Astrocyte (in vitro differentiated cells and primary cell): ENCODE results near the gene MYOZ3. TPM values are rescaled to one million over a fixed set of nuclear protein-coding genes. Genes with fewer than 3 reads are reported as not detected.
A peak's percentile ranks its signal among the peaks of the same experiment; 100 is the strongest.

Experiments used
- DNase-seq: peaks from one replicate; pipeline ENCODE4 v3.0.0-alpha.2; 2010; ENCODE audit warnings: low read depth
- FAIRE-seq: peaks from 2 replicates; lab custom pipeline; 2011; peaks lifted over from hg19 to GRCh38; lab: Jason Lieb, UNC
- H2AFZ ChIP-seq: 2 replicates; pipeline ENCODE4 v1.6.0; 2012; ENCODE audit warnings: low read depth, low read length, inconsistent platforms
- H3K27ac ChIP-seq: 2 replicates; pipeline ENCODE4 v1.5.1; 2011; ENCODE audit warnings: low read depth, low read length, inconsistent platforms
- H3K27me3 ChIP-seq: 2 replicates; pipeline ENCODE4 v1.6.0; 2011; ENCODE audit warnings: low read length, inconsistent platforms; ENCODE audit not compliant: insufficient read depth
- H3K36me3 ChIP-seq: 2 replicates; pipeline ENCODE4 v1.5.1; 2011; ENCODE audit warnings: low read length, inconsistent platforms; ENCODE audit not compliant: insufficient read depth
- H3K4me1 ChIP-seq: 2 replicates; pipeline ENCODE4 v1.5.1; 2011; ENCODE audit warnings: low read length, inconsistent platforms; ENCODE audit not compliant: insufficient read depth
- H3K4me2 ChIP-seq: 2 replicates; pipeline ENCODE4 v1.6.0; 2012; ENCODE audit warnings: low read length, inconsistent platforms
- H3K4me3 ChIP-seq: 2 replicates; pipeline ENCODE4 v1.5.1; 2011; ENCODE audit warnings: low read depth, mild to moderate bottlenecking, low read length, inconsistent platforms; ENCODE audit not compliant: insufficient read depth
- H3K79me2 ChIP-seq: 2 replicates; pipeline ENCODE4 v1.6.0; 2012; ENCODE audit warnings: mild to moderate bottlenecking, low read length, inconsistent platforms; ENCODE audit not compliant: insufficient read depth
- H3K9ac ChIP-seq: 2 replicates; pipeline ENCODE4 v1.6.0; 2012; ENCODE audit warnings: mild to moderate bottlenecking, low read length, inconsistent platforms
- H3K9me3 ChIP-seq: 2 replicates; pipeline ENCODE4 v1.5.1; 2012; ENCODE audit warnings: low read depth, mild to moderate bottlenecking, low read length, inconsistent platforms; ENCODE audit not compliant: insufficient read depth
- H4K20me1 ChIP-seq: 2 replicates; pipeline ENCODE4 v1.6.0; 2012; ENCODE audit warnings: low read length, inconsistent platforms; ENCODE audit not compliant: insufficient read depth
- H3K27ac Mint-ChIP-seq: one replicate; pipeline ENCODE4 v1.8.0; 2021; ENCODE audit warnings: mild to moderate bottlenecking, mixed read lengths; ENCODE audit not compliant: unreplicated experiment
- H3K27me3 Mint-ChIP-seq: one replicate; pipeline ENCODE4 v1.8.0; 2021; ENCODE audit warnings: low read depth, mixed read lengths; ENCODE audit not compliant: unreplicated experiment
- H3K36me3 Mint-ChIP-seq: one replicate; pipeline ENCODE4 v1.8.0; 2021; ENCODE audit warnings: low read depth, mixed read lengths; ENCODE audit not compliant: unreplicated experiment
- H3K4me1 Mint-ChIP-seq: one replicate; pipeline ENCODE4 v1.8.0; 2021; ENCODE audit warnings: low read depth, mixed read lengths; ENCODE audit not compliant: unreplicated experiment
- H3K4me3 Mint-ChIP-seq: one replicate; pipeline ENCODE4 v1.8.0; 2021; ENCODE audit warnings: mild to moderate bottlenecking, moderate library complexity, mixed read lengths; ENCODE audit not compliant: unreplicated experiment
- H3K9me3 Mint-ChIP-seq: one replicate; pipeline ENCODE4 v1.8.0; 2021; ENCODE audit warnings: mild to moderate bottlenecking, mixed read lengths; ENCODE audit not compliant: unreplicated experiment
- EZH2 ChIP-seq: IDR thresholded peaks from 2 replicates; pipeline ENCODE4 v1.6.1; 2012; ENCODE audit warnings: mild to moderate bottlenecking, low read length, inconsistent platforms; ENCODE audit not compliant: insufficient read depth
- total RNA-seq: library from RNA; stranded (reverse); gene quantifications from 2 replicates; pipeline ENCODE4 v1.2.1, GENCODE V29; 2021
- TF ChIP-seq, protein P1 (sequence below): IDR thresholded peaks from 2 replicates; pipeline ENCODE4 v1.5.1; 2011; ENCODE audit warnings: low read depth, mild to moderate bottlenecking, inconsistent platforms, low read length, moderate library complexity; ENCODE audit not compliant: insufficient read depth

The MYOZ3 gene
- total RNA-seq, 1 donor from 2014 or later = 5.5 TPM

- Histone ChIP-seq H2AFZ (no peak overlapping the region), H3K4me1 (no peaks in the 10 kb centered on the region), H3K79me2 (no peaks in the 10 kb centered on the region), H3K4me3 (no peak overlapping the region), H3K9ac (no peak overlapping the region), H3K9me3 (no peaks in the 10 kb centered on the region), H3K27ac (no peak overlapping the region), H4K20me1 (peaks cover 3% of the 10 kb centered on the region), H3K27me3 (peaks cover 14% of the 10 kb centered on the region), H3K4me2 (no peak overlapping the region), H3K36me3 (no peaks in the 10 kb centered on the region)
- Mint-ChIP-seq H3K36me3 (no peaks in the 10 kb centered on the region), H3K4me1 (peaks cover 8% of the 10 kb centered on the region), H3K27me3 (peaks cover 28% of the 10 kb centered on the region), H3K9me3 (no peaks in the 10 kb centered on the region), H3K27ac (no peak overlapping the region), H3K4me3 (no peak overlapping the region)
- TF ChIP-seq, protein P1, sequence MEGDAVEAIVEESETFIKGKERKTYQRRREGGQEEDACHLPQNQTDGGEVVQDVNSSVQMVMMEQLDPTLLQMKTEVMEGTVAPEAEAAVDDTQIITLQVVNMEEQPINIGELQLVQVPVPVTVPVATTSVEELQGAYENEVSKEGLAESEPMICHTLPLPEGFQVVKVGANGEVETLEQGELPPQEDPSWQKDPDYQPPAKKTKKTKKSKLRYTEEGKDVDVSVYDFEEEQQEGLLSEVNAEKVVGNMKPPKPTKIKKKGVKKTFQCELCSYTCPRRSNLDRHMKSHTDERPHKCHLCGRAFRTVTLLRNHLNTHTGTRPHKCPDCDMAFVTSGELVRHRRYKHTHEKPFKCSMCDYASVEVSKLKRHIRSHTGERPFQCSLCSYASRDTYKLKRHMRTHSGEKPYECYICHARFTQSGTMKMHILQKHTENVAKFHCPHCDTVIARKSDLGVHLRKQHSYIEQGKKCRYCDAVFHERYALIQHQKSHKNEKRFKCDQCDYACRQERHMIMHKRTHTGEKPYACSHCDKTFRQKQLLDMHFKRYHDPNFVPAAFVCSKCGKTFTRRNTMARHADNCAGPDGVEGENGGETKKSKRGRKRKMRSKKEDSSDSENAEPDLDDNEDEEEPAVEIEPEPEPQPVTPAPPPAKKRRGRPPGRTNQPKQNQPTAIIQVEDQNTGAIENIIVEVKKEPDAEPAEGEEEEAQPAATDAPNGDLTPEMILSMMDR = no peak
- no peak for TF ChIP-seq EZH2
- no peak for DNase-seq
- no peak for FAIRE-seq
Observed at GRCh38 chr5:150663936-150664335, 2.9 kb downstream of the MYOZ3 start.

DNA sequence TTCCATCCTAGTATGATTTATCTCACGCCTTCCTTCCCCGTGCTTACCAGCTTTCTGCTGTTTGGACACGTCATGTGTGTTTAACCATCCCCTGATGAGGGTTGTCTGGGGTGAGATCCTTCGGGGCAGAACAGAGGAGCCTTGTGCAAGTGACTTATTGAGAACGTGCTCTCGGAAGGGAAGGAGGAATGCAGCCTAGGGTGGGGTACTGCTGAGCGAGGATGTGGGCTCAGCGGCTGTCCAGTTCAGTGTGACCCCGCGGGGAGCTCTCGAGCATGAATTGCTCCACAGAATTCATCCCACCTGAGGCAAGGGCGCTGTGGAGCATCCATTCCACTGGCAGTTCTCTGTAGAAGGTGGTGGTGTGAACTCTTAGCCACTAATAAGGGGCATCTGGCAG lies 4.0 kb downstream of the MYOZ3 start:
- H3K27ac Mint-ChIP-seq = no peak overlapping the region
- peaks cover 25% of the 10 kb centered on the region for H3K27me3 Mint-ChIP-seq
- FAIRE-seq (no peak), DNase-seq (no peak)
- no peaks in the 10 kb centered on the region for H3K9me3 Mint-ChIP-seq
- TF ChIP-seq, protein P1 = no peak
- no peak for TF ChIP-seq EZH2
- Histone ChIP-seq H3K27ac (no peak overlapping the region), H3K4me2 (no peak overlapping the region), H3K4me1 (no peaks in the 10 kb centered on the region), H3K4me3 (no peak overlapping the region), H2AFZ (no peak overlapping the region), H3K27me3 (peaks cover 14% of the 10 kb centered on the region), H3K79me2 (no peaks in the 10 kb centered on the region), H4K20me1 (no peaks in the 10 kb centered on the region), H3K9me3 (no peaks in the 10 kb centered on the region), H3K36me3 (no peaks in the 10 kb centered on the region), H3K9ac (no peak overlapping the region)
- peaks cover 5% of the 10 kb centered on the region for H3K4me1 Mint-ChIP-seq
- H3K4me3 Mint-ChIP-seq = no peak overlapping the region
- no peaks in the 10 kb centered on the region for H3K36me3 Mint-ChIP-seq

DNA sequence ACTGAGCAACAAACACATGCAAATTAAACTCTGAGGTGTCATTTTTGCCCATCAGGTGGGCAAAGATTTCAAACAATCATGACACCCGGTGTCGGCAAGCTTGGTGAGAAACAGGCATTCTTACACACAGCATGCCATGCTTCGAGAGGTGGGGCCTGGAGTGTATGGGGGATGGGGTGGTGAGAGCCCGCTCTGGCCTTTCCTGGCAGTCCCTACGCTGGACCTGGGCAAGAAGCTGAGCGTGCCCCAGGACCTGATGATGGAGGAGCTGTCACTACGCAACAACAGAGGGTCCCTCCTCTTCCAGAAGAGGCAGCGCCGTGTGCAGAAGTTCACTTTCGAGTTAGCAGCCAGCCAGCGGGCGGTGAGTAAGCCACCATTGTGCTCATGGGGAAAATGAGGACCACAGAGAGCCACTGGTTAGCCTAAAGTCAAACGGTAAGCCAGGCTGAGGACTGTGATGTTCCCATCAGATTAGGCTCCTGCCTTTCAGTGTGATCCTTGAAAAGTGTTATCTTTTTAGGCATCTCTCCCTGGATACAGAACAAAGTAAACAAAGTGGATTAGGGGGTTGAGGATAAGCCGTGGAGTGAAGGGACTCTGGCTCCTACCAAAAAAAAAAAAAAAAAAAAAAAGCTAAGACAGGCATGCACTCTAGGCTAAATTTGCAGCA lies 9.4 kb downstream of the MYOZ3 start:
- H3K27ac Mint-ChIP-seq = no peak overlapping the region
- Histone ChIP-seq H3K4me1 (peaks cover 22% of the 10 kb centered on the region), H3K9ac (no peak overlapping the region), H3K4me3 (no peak overlapping the region), H3K9me3 (no peaks in the 10 kb centered on the region), H3K4me2 (no peak overlapping the region), H3K79me2 (no peaks in the 10 kb centered on the region), H3K27me3 (no peaks in the 10 kb centered on the region), H3K27ac (no peak overlapping the region), H2AFZ (no peak overlapping the region), H3K36me3 (no peaks in the 10 kb centered on the region), H4K20me1 (no peaks in the 10 kb centered on the region)
- no peak for TF ChIP-seq EZH2
- TF ChIP-seq, protein P1 = no peak
- DNase-seq (no peak), FAIRE-seq (no peak)
- no peaks in the 10 kb centered on the region for H3K27me3 Mint-ChIP-seq
- H3K4me1 Mint-ChIP-seq = peaks cover 12% of the 10 kb centered on the region
- peaks cover 1% of the 10 kb centered on the region for H3K36me3 Mint-ChIP-seq
- H3K4me3 Mint-ChIP-seq = peak overlapping the region; percentile 73
- H3K9me3 Mint-ChIP-seq = no peaks in the 10 kb centered on the region
